KBM-7 (cell line): Measurements from ENCODE around the gene ARHGEF6.

ENCODE experiments used
- DNase-seq: peaks from one replicate; pipeline ENCODE4 v3.0.0-alpha.2; 2015
- in situ Hi-C: fragments of 300-500 bp; cut with MboI; formaldehyde crosslinking; loops from 2 replicates; pipeline ENCODE4 v1.14.3; 2020; ENCODE audit warnings: low sequenced_read_pairs, low pct_unique_long_range_greater_than_20kb, mixed read lengths

ARHGEF6 gene

DNA sequence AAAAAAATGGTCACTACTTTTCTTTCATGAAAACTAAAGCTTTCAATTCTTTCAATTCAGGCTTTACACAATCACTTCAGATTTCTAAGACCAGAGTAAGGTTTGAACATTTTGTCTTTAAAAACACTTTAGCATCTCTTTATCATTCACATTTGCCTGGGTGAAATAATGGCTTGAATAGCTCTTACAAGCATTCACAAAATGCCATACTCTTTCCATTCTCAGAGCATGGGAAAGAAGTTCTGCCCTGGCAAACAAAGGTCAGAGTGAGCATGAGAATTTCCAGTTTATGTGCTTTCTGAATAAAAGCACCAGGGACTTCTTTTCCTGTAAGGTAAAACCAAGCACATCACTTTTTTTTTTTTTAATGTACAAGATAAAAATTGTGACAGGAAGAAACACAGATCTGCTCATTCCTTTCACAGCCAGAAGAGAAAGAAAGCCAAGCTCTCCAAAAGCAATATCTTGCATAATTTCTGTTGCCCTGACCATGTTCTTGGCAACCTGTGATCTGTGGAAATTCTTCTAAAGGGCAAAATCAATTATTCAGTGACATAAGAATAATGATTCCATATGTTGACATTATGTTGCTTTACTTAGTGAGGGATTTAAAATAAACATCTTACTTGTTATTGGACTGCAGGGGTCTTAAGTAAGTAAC lies 68.0 kb downstream of the ARHGEF6 start:
- in situ Hi-C loops, result no loop called here
- DNase-seq, result no peak

GRCh38 chrX:136711147-136711546 lies 69.6 kb downstream of the ARHGEF6 start:
- DNase-seq, result peak; percentile 58
- in situ Hi-C loops, result no loop called here

GRCh38 chrX:136710325-136710951 lies 70.3 kb downstream of the ARHGEF6 start:
- no peak for DNase-seq

DNA sequence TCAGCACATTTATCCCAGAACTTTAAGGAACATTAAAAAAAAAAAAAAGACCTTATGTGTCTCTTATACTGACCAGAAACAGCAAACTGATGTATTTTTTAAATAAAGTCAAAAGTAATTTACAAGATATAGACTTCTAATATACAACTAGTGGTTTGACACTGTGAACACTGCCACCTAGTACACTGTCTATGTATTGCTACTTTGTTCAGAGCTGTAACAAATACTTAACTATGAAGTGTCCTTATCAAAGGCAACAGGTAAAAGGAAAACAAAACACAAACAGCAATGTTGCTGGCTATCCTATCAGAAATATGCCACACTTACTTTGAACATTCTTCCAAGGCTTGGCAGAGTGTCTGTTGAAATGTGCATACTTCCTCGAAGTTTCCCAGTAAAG lies 72.4 kb downstream of the ARHGEF6 start:
- DNase-seq, result no peak
- in situ Hi-C loops, result no loop called here

More at GRCh38 chrX:136710325-136710951, 70.3 kb downstream of the ARHGEF6 start:
- in situ Hi-C loops, result no loop called here

GRCh38 chrX:136697156-136697555 lies 83.6 kb downstream of the ARHGEF6 start:
- no peak for DNase-seq
- in situ Hi-C loops, result no loop called here

- in situ Hi-C loops, result no loop called here
- peak; percentile 51 for DNase-seq
These were observed 86.2 kb downstream of the ARHGEF6 start for GRCh38 chrX:136694431-136695087.

GRCh38 chrX:136692271-136692670 lies 88.5 kb downstream of the ARHGEF6 start:
- in situ Hi-C loops, result no loop called here
- DNase-seq, result no peak

DNA sequence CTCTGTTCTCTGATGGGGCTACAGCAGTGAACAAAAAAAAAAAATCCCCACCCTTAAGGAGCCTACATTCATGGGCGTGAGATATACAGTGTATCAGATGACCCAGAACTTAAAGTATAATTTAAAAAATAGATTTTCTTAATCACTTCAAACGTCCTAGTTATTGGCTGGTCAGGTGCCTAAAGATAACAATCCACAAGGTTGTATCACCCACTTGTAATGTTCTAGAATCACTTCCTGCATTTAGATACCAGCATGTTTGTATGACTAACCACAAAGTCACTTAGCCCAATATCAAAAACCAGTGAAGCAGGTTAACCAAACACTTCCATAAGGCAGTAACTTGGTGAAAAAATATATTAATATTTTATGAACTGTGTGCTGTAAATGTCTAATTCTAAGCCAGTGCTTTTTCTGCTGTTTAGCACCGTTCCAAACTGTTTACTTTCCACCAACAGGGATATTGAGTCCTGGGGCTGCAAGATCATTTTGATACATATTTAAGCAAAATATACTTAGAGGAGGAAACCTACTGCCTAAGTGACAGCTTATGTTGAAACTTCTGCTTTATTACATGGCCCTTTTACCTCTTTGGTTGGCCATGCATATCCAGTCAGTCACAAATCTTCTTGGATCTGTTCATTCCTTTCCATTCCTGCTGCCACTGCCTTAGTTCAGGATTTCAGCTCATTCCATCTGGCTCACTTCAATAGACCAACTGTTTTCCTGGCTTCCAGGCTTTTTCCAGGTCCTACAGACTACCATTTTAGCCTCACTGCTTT lies 89.5 kb downstream of the ARHGEF6 start:
- no peak for DNase-seq
- in situ Hi-C loops, result no loop called here

GRCh38 chrX:136689436-136689835 lies 91.3 kb downstream of the ARHGEF6 start:
- in situ Hi-C loops, result no loop called here
- DNase-seq, result no peak

GRCh38 chrX:136687457-136687856 lies 93.3 kb downstream of the ARHGEF6 start:
- in situ Hi-C loops, result no loop called here
- DNase-seq, result no peak

DNA sequence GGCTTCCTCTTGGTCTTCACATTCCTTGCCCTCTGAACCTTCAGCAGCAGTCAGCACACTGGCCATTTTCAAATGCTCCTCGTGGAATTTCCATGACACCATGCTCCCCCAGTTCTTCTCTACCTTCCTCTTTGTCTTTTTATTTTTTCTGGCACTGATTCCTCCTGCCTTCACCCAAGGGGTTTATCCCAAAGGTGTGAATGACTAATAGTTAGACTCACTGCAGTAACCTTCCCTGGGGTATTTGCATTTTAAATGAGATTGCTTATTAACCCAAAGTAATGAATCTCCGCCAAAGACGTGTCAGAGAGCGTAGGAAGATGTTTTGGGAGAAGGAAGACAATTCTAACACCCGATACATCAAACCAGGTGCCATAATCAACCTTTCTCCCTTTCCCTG lies 96.6 kb downstream of the ARHGEF6 start:
- no peak for DNase-seq
- in situ Hi-C loops, result no loop called here

- in situ Hi-C loops, result no loop called here
- DNase-seq, result no peak
These were observed 101.2 kb downstream of the ARHGEF6 start for GRCh38 chrX:136679531-136679930.

- DNase-seq, result no peak
- in situ Hi-C loops, result no loop called here
These were observed 106.3 kb downstream of the ARHGEF6 start for GRCh38 chrX:136674270-136674985.

DNA sequence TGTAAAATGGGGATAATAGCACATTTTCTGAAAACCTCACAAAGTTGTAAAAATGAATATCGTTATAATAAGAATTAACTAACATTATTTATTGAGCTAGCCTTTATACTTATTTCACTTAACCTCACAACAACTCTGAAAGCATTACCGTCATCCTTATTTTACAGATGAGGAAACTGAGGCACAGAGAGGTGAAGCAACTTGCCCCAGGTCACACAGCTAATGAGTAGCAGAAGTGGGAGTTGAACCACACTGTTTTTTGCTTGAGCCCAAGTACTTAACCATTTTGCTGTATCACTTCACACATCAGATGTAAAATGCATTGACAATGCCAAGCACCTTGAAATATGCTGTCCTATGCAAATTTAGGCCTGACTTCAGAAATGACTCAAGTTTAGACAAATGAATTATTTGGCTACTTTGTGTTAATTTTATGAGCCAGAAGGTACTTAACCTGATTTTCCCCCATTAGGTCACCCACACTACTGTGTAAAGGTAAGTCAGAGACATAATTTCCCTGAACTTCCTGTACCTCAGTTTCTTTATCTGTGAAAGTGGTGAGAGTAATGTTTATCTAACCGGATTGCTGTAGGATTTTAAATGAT lies 109.6 kb downstream of the ARHGEF6 start:
- in situ Hi-C loops, result no loop called here
- DNase-seq, result no peak

- in situ Hi-C loops, result no loop called here
- DNase-seq, result no peak
These were observed 113.1 kb downstream of the ARHGEF6 start for GRCh38 chrX:136667446-136668168.

GRCh38 chrX:136666088-136666487 lies 114.6 kb downstream of the ARHGEF6 start:
- no peak for DNase-seq
- in situ Hi-C loops, result no loop called here

DNA sequence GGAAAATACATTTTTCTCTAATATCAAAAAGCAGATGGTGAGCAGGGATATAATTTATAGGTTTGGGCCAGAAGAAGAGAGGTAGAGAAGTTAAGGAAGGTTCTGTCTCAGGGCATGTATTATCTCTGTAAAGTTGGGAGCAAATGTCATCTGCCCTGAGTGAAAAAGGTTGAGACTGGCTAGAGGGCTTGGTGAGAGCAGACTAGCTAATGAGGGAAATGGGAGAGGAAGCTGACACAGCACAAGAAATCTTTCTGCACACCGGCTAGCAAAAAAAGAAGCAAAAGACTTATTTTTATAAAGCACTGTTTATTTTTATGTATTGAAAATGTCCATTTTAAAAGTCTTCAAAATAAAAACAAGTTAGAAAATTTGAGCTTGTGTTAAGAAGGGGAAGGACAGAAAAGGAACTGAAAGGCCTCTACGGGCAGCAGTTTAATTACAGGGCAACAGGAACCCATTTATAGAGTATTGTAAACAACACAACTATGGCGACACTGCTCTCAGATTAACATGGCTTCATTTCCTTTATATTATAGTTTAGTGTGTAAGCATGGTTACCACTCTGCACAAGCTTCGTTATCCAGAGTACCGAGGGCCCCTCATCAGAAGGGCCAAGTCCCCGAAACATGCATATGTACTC lies 115.4 kb downstream of the ARHGEF6 start:
- DNase-seq, result no peak
- in situ Hi-C loops, result no loop called here

- in situ Hi-C loops, result no loop called here
- no peak for DNase-seq
These were observed 117.8 kb downstream of the ARHGEF6 start for GRCh38 chrX:136662976-136663375.
